Pulmonary artery endothelial cell (primary cell): Measurements from ENCODE around the gene LCN15. TPM values are rescaled to one million over a fixed set of nuclear protein-coding genes. Genes with fewer than 3 reads are reported as not detected.

Experiments
- total RNA-seq: library from RNA; depleted of rRNA; stranded (reverse); fragments of >200 nt; gene quantifications from 2 replicates; pipeline ENCODE4 v1.2.3, GENCODE V29; 2014

The LCN15 gene
- total RNA-seq, 1 donor from 2014 or later, result not detected

Other genes with a start within 250 kb of the LCN15 start
- 70.7 and 92.1 TPM in 2 replicates for gene NOTCH1, start 218.5 kb downstream of the LCN15 start, total RNA-seq
- gene EGFL7, start 101.6 kb downstream of the LCN15 start, total RNA-seq, result 450 and 500 TPM in 2 replicates
- 48.9 and 49.9 TPM in 2 replicates for gene AGPAT2, start 77.1 kb downstream of the LCN15 start, total RNA-seq
- 152 and 177 TPM in 2 replicates for gene DIPK1B, start 51.9 kb downstream of the LCN15 start, total RNA-seq
- gene LCN10, start 21.6 kb downstream of the LCN15 start, total RNA-seq, result under 0.01 TPM in 1 of 2 replicates, not detected in the other
- gene LCN6, start 16.0 kb downstream of the LCN15 start, total RNA-seq, result not detected in 2 replicates
- not detected in 2 replicates for gene LCN8, start 6.3 kb downstream of the LCN15 start, total RNA-seq
- 47.5 and 73.2 TPM in 2 replicates for gene TMEM141, start 26.8 kb upstream of the LCN15 start, total RNA-seq
- 0.18 and 0.26 TPM in 2 replicates for gene CCDC183, start 31.8 kb upstream of the LCN15 start, total RNA-seq
- 85.5 and 96.1 TPM in 2 replicates for gene RABL6, start 43.4 kb upstream of the LCN15 start, total RNA-seq
- 0.66 and 0.78 TPM in 2 replicates for gene AJM1, start 78.0 kb upstream of the LCN15 start, total RNA-seq
- gene PHPT1, start 84.9 kb upstream of the LCN15 start, total RNA-seq, result 150 and 171 TPM in 2 replicates
- gene MAMDC4, start 87.8 kb upstream of the LCN15 start, total RNA-seq, result 0.86 and 2.1 TPM in 2 replicates
- 279 and 309 TPM in 2 replicates for gene EDF1, start 101.8 kb upstream of the LCN15 start, total RNA-seq
- gene TRAF2, start 122.0 kb upstream of the LCN15 start, total RNA-seq, result 12.7 and 23.9 TPM in 2 replicates
- 171 and 182 TPM in 2 replicates for gene FBXW5, start 180.2 kb upstream of the LCN15 start, total RNA-seq
- gene C8G, start 180.7 kb upstream of the LCN15 start, total RNA-seq, result 0.67 TPM in 1 of 2 replicates, not detected in the other
- not detected in 2 replicates for gene LCN12, start 187.8 kb upstream of the LCN15 start, total RNA-seq
- not detected in 2 replicates for gene PTGDS, start 213.0 kb upstream of the LCN15 start, total RNA-seq
- not detected in 2 replicates for gene LCNL1, start 218.5 kb upstream of the LCN15 start, total RNA-seq
- gene PAXX, start 227.9 kb upstream of the LCN15 start, total RNA-seq, result 17.8 and 18.0 TPM in 2 replicates
- 0.33 and 0.46 TPM in 2 replicates for gene CLIC3, start 232.1 kb upstream of the LCN15 start, total RNA-seq